GM21390 (cell line): ENCODE data around the gene MAP7D3.
"Not testable (repeated sequence)": the region's sequence is repeated elsewhere in the genome, so short reads cannot be mapped to it uniquely, and the experiment has no call there.

Experiments used
- ATAC-seq: cut with Tn5 transposase; IDR thresholded peaks from one replicate; pipeline ENCODE4 v1.9.1; 2021; ENCODE audit not compliant: unreplicated experiment

Gene MAP7D3

GRCh38 chrX:136183917-136184316, 67.3 kb downstream of the MAP7D3 start:
- ATAC-seq: no peak

DNA sequence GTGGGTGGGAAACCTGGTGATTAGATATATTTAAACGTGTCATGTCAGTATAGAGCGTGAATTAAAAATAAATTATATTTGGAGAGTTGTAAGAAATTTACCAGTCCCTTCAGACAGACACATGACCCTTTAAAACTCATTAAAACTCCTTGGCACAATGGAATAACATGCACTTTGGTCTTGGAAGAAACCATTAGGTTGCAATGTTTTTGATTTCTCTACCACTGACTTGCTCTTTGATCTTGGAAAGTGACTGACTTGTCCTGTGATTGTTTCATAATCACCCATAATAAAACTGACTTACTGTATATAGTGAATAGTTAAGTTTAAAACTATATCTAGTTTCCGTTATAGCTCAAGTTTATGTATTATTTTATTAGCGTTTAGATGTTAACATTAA, 68.0 kb downstream of the MAP7D3 start:
- no peak for ATAC-seq

- ATAC-seq: no peak
Measured at GRCh38 chrX:136182414-136182813, 68.8 kb downstream of the MAP7D3 start.

DNA sequence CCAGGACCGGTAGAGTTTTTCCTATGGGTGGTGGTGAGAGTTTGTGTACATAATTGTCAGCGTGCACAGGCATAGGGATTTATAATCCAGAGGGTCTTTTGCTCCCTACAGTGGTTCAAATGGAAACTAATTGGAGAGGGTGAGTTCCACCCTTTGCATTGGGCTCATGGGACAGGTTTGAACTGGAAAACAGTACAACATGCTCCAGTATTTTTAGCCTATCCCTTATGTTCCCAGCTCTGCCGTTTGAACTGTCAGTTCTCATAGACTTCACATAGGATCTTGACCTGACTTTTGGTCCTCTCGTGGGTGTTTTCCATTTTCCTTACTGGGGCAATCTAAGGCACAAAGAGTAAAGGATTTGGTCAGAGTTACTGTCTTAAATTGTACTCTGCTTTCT, 72.1 kb downstream of the MAP7D3 start:
- no peak for ATAC-seq

DNA sequence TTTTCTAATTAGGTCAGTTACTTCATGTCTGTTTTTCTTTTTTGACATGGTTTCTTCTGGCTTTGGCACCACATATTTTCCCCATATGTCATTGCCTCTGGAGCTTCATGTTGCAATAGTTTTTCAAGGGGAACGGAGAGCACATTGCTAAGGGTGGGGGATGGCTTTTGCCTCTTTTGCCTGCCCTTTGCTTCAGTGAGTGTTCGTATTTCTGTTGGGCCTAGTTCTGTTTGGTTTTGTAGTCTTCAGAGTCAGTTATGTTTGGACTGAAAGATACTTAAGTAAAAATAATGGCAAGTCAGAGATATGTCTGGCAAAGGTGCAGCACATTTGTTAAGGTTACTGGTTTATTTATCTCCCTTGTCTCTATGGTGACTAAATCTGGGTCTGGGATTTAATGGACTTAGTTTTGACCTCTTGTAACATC, 74.8 kb downstream of the MAP7D3 start:
- no peak for ATAC-seq

DNA sequence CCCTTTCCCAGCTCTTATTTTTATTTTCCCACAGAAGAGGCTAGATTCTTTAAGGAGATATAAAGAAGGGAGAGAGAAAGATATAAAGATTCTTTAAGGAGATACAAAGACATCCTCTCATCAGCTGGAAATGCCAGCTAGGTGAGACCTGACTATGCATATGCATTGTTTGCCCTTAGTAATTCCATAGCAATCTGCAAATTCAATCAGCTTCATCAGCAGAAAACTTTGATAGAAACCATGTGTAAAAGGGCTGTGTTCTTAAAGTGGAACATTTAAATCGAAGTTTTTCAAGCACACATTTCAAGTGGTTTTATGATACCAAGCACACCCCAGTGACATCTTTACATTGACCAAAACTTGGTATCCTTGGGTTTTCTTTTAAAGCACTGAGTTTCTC, 79.8 kb downstream of the MAP7D3 start:
- no peak for ATAC-seq

DNA sequence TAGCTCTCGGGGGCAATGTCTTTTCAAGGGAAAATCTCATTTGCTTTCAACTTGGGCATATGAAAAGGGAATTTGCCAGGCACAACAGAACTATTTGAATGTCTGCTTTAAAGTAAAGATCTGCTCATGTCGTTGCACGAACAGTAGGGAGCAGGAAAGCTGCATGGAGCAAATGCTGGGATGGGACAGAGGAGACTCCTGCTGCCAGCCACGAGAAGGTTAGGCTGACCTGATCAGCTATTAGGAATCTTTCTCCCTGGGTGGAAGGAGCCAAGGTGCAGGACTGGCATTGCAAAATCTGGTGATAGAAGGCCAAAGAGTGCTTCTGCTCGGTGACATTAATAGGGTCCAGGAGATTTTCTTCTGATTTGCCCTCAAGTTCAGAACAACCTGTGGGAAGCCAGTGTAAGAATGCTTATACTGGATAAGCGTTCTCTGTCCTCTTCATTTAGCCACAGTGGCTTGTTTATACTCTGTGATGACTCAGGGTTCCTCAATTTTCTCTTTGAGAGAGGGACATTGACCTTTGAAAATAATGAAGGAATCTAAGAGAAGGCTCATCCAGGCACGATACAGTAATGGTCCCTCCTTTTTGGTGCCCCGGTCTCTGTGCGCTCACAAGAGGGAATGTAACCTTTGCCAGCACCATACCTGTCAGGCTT, 80.9 kb downstream of the MAP7D3 start:
- ATAC-seq: no peak

- ATAC-seq: no peak
Measured at GRCh38 chrX:136168929-136169735, 82.1 kb downstream of the MAP7D3 start.

DNA sequence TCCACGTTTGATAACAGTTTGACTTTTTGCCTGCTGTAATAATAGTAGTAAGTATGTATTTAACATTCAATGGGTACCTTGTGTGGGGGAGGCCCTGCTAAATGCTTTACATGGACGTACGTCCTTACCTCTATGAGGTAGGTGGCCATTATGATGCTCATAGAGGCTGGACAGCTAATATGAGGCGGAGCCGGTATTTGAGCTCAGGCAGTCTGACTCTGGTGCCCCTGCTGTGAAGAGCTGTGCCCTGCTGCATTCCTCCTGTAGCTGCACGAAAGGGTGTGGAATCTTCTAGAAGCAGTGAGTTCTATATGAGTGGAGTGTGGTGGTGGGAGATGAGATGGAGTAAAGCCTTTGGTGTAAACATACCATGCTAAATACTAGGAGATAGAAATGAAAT, 83.2 kb downstream of the MAP7D3 start:
- not testable (repeated sequence) for ATAC-seq

- no peak for ATAC-seq
Measured at GRCh38 chrX:136166221-136166855, 84.9 kb downstream of the MAP7D3 start.

DNA sequence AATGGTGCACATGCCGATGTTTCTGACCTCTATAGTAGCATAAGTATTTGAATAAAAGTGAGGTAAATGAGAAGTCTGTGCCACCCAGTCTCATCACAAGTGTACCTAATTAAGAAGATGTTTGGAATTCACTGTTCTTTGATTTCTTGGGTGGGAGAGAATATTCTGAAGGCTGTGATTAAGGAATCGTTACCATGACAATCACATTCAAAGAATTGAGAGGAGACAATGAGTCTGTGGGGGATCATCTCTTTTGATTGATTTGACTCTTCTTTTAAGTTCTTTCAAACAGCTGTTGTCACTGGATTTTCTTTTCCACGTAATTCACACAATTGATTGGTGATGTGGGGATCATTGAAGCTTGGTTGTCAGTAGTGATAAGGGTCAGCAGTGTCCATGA, 85.8 kb downstream of the MAP7D3 start:
- no peak for ATAC-seq

- ATAC-seq: no peak
Measured at GRCh38 chrX:136163689-136164088, 87.5 kb downstream of the MAP7D3 start.
